Thoracic aorta (tissue), 2 donors: ENCODE measurements around the gene VPREB1. TPM values are rescaled to one million over a fixed set of nuclear protein-coding genes. Genes with fewer than 3 reads are reported as not detected.
"Not testable (repeated sequence)": the region's sequence is repeated elsewhere in the genome, so short reads cannot be mapped to it uniquely, and the experiment has no call there.

Experiments used
- ATAC-seq: fragments of 150-250 bp; one replicate; pipeline ENCODE4 v1.8.0; 2017; ENCODE audit warnings: low read depth; ENCODE audit not compliant: insufficient number of reproducible peaks, low FRiP score
- DNase-seq: peaks from one replicate; pipeline ENCODE4 v3.0.0-alpha.2; 2020; ENCODE audit warnings: low spot score
- H3K27ac ChIP-seq, 2 donors: fragments of 200-600 bp; sonication (generic); 1 replicate in 1 of 2; 2 replicates in 1 of 2; pipeline ENCODE4 v1.5.1; 2016; ENCODE audit warnings: mild to moderate bottlenecking in 2 of 2, moderate library complexity in 2 of 2
- H3K27me3 ChIP-seq: fragments of 200-600 bp; sonication (generic); replicated peaks from 2 replicates; pipeline ENCODE4 v1.6.0; 2016; ENCODE audit warnings: mild to moderate bottlenecking; ENCODE audit not compliant: insufficient read depth
- H3K36me3 ChIP-seq: fragments of 200-600 bp; sonication (generic); one replicate; pipeline ENCODE4 v1.5.1; 2016
- H3K4me1 ChIP-seq, 2 donors: fragments of 200-600 bp; sonication (generic); 1 replicate in 1 of 2; 2 replicates in 1 of 2; pipeline versions ENCODE4 v1.5.1 to v1.6.0; 2016; ENCODE audit warnings: low read depth in 2 of 2, mild to moderate bottlenecking in 1 of 2; ENCODE audit not compliant: control insufficient read depth in 1 of 2
- H3K4me3 ChIP-seq: fragments of 200-600 bp; sonication (generic); 2 replicates; pipeline ENCODE4 v1.5.1; 2016; ENCODE audit warnings: mild to moderate bottlenecking
- H3K9me3 ChIP-seq: fragments of 200-600 bp; sonication (generic); 2 replicates; pipeline ENCODE4 v1.5.1; 2016
- total RNA-seq, 2 donors: library from RNA; depleted of rRNA; stranded (reverse); fragments of >200 nt; gene quantifications; one replicate each; pipeline versions ENCODE4 v1.1.0 to v1.2.3, GENCODE V29; 2016
- TF ChIP-seq, protein P1 (sequence below): fragments of 200-600 bp; sonication (generic); IDR thresholded peaks from one replicate; pipeline ENCODE4 v1.5.1; 2019; ENCODE audit warnings: antibody characterized with exemption

The VPREB1 gene
- total RNA-seq, 2 donors from 2014 or later: not detected

GRCh38 chr22:22248878-22249277 lies 4.3 kb downstream of the VPREB1 start:
- ATAC-seq (no peak), DNase-seq (no peak)
- Histone ChIP-seq H3K27me3 (no peaks in the 10 kb centered on the region), H3K9me3 (no peaks in the 10 kb centered on the region), H3K36me3 (no peaks in the 10 kb centered on the region), H3K27ac (no peak overlapping the region), H3K4me1 (no peaks in the 10 kb centered on the region), H3K4me3 (no peak overlapping the region)
- TF ChIP-seq, protein P1, sequence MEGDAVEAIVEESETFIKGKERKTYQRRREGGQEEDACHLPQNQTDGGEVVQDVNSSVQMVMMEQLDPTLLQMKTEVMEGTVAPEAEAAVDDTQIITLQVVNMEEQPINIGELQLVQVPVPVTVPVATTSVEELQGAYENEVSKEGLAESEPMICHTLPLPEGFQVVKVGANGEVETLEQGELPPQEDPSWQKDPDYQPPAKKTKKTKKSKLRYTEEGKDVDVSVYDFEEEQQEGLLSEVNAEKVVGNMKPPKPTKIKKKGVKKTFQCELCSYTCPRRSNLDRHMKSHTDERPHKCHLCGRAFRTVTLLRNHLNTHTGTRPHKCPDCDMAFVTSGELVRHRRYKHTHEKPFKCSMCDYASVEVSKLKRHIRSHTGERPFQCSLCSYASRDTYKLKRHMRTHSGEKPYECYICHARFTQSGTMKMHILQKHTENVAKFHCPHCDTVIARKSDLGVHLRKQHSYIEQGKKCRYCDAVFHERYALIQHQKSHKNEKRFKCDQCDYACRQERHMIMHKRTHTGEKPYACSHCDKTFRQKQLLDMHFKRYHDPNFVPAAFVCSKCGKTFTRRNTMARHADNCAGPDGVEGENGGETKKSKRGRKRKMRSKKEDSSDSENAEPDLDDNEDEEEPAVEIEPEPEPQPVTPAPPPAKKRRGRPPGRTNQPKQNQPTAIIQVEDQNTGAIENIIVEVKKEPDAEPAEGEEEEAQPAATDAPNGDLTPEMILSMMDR: no peak

GRCh38 chr22:22250651-22251050 lies 6.1 kb downstream of the VPREB1 start:
- not testable (repeated sequence) for DNase-seq, H3K9me3 ChIP-seq

DNA sequence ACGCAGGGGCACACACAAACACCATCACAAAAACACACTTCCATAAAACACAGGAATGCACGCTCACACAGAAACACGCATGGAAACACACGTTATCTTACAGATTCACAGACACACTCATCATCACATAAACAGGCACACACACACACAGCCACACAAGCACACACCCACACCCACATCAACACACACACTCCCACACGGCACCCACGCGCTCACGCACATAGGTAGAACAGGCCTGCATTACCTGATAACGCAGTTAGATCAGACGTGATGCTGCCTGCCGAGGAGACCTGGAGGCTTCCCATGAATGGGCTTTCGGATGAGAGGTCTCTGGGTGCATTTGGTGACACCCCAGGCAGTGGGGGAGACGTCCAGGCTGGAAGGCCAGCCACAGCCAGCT lies 11.5 kb downstream of the VPREB1 start:
- not testable (repeated sequence) for H3K4me3 ChIP-seq, H3K27me3 ChIP-seq, H3K36me3 ChIP-seq, H3K27ac ChIP-seq, H3K4me1 ChIP-seq, ATAC-seq, DNase-seq, H3K9me3 ChIP-seq

More at GRCh38 chr22:22250651-22251050, 6.1 kb downstream of the VPREB1 start:
- H3K4me3 ChIP-seq, ATAC-seq, H3K27me3 ChIP-seq, H3K36me3 ChIP-seq, H3K27ac ChIP-seq, H3K4me1 ChIP-seq: not testable (repeated sequence)

- not testable (repeated sequence) for H3K4me1 ChIP-seq, H3K9me3 ChIP-seq, H3K36me3 ChIP-seq, ATAC-seq, H3K27ac ChIP-seq, H3K4me3 ChIP-seq, H3K27me3 ChIP-seq, DNase-seq
These were observed 14.2 kb downstream of the VPREB1 start for GRCh38 chr22:22258597-22259415.

DNA sequence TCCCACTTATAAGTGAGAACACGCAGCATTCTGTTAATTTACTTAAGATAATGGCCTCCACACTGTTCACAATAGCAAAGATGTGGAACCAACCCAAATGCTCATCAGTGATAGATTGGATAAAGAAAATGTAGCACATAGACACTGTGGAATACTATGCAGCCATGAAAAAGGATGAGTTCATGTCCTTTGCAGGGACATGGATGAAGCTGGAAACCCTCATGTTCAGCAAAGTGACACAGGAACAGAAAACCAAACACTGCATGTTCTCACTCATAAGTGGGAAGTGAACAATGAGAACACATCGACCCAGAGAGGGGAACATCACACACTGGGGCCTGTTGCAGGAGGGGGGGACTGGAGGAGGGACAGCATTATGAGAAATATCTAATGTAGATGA lies 15.6 kb downstream of the VPREB1 start:
- not testable (repeated sequence) for H3K27ac ChIP-seq, ATAC-seq, H3K36me3 ChIP-seq, H3K4me1 ChIP-seq, H3K9me3 ChIP-seq, H3K4me3 ChIP-seq, DNase-seq, H3K27me3 ChIP-seq

DNA sequence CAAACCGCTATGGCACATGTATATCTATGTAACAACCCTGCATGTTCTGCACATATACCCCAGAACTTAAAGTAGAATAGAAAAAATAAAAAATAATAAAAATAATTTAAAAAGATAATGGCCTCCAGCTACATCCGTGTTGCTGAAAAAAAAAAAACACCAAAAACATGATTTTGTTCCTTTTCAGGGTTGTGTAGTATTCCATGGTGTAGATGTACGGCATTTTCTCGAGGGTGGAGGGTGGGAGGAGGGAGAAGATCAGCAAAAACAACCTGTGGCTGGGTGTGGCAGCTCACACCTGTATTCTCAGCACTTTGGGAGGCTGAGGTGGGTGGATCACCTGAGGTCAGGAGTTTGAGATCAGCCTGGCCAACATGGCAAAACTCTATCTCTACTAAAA lies 16.0 kb downstream of the VPREB1 start:
- not testable (repeated sequence) for H3K9me3 ChIP-seq, H3K27me3 ChIP-seq, H3K4me1 ChIP-seq, H3K27ac ChIP-seq, H3K4me3 ChIP-seq, ATAC-seq, H3K36me3 ChIP-seq, DNase-seq

DNA sequence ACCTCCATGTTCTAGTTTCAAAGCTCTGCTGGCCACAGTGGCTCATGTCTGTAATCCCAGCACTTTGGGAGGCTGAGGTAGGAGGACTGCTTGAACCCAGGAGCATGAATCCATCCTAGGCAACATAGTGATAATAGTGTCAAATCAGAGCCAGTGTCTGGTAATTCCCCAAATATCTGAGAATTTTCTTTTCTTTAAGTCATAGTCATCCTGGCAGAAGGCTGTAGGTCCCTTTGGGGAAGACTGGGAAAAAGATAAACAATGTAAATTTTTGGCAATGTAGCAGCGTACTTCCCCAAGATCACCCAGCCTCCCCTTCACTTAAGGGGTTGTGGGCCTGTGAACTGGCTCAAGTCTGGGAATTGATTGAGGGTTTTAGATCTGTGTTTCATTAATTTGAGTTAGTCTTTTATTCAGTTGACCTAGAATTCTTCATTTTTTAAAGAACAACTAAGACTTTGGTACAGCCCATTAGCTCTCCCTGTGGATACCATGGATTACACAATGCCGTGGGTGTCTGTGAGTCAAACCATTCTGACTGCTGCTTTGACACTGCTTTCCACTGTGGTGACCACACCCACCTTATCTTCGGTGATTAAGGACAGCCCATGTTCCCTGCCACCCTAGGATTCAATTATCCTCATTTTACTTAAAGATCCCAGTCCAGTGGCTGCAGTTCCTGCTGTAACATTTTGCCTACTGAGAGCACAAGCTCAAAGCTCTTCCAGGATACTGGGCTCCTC lies 17.9 kb downstream of the VPREB1 start:
- not testable (repeated sequence) for H3K4me3 ChIP-seq, DNase-seq, H3K4me1 ChIP-seq, ATAC-seq, H3K27ac ChIP-seq, H3K9me3 ChIP-seq, H3K27me3 ChIP-seq, H3K36me3 ChIP-seq

GRCh38 chr22:22263823-22264222 lies 19.2 kb downstream of the VPREB1 start:
- H3K27ac ChIP-seq, H3K27me3 ChIP-seq, H3K36me3 ChIP-seq, H3K9me3 ChIP-seq, ATAC-seq, DNase-seq, H3K4me3 ChIP-seq, H3K4me1 ChIP-seq: not testable (repeated sequence)

- H3K4me1 ChIP-seq, ATAC-seq, H3K27me3 ChIP-seq, H3K27ac ChIP-seq, DNase-seq, H3K9me3 ChIP-seq, H3K4me3 ChIP-seq, H3K36me3 ChIP-seq: not testable (repeated sequence)
These were observed 25.6 kb downstream of the VPREB1 start for GRCh38 chr22:22270036-22270676.

DNA sequence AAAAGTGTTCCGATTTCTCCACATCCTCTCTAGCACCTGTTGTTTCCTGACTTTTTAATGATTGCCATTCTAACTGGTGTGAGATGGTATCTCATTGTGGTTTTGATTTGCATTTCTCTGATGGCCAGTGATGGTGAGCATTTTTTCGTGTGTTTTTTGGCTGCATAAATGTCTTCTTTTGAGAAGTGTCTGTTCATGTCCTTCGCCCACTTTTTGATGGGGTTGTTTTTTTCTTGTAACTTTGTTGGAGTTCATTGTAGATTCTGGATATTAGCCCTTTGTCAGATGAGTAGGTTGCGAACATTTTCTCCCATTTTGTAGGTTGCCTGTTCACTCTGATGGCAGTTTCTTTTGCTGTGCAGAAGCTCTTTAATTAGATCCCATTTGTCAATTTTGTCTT lies 32.8 kb downstream of the VPREB1 start:
- not testable (repeated sequence) for H3K27ac ChIP-seq, H3K36me3 ChIP-seq, H3K4me1 ChIP-seq, H3K4me3 ChIP-seq, DNase-seq, H3K9me3 ChIP-seq, H3K27me3 ChIP-seq, ATAC-seq

GRCh38 chr22:22284962-22285756 lies 40.6 kb downstream of the VPREB1 start:
- not testable (repeated sequence) for H3K27me3 ChIP-seq, DNase-seq, H3K9me3 ChIP-seq, H3K36me3 ChIP-seq, H3K4me3 ChIP-seq, H3K27ac ChIP-seq, ATAC-seq, H3K4me1 ChIP-seq
